HG02759 (cell line): ENCODE data around the gene BAAT.
"Not testable (repeated sequence)": the region's sequence is repeated elsewhere in the genome, so short reads cannot be mapped to it uniquely, and the experiment has no call there.

ENCODE experiments used
- ATAC-seq: cut with Tn5 transposase; IDR thresholded peaks from one replicate; pipeline ENCODE4 v1.9.1; 2021; ENCODE audit warnings: mild to moderate bottlenecking, moderate library complexity; ENCODE audit not compliant: unreplicated experiment

Gene BAAT

GRCh38 chr9:101384873-101385536, at the start of gene BAAT:
TSS of gene BAAT (minus strand) at chr9:101385006. CDS start at chr9:101371404, 13,602 bp downstream.
- not testable (repeated sequence) for ATAC-seq

DNA sequence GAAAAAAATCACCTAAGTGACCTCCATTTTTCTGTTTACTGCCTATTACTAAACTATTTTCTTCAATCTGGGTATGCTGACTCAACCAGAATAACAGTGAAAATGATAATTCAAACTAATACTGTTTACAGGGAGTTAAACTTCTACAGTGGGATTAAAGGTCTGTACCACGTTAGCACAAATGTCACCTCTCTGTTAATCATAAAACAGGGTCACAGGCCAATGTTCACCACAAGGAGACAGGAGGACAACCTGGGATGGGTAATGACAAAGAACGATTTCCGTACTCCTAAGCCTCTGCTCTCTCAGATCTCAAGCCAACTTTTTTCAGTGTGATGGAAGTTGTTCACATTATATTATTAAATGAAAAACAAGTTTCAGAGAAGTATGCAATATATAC, 48.4 kb upstream of the BAAT start:
- no peak for ATAC-seq

DNA sequence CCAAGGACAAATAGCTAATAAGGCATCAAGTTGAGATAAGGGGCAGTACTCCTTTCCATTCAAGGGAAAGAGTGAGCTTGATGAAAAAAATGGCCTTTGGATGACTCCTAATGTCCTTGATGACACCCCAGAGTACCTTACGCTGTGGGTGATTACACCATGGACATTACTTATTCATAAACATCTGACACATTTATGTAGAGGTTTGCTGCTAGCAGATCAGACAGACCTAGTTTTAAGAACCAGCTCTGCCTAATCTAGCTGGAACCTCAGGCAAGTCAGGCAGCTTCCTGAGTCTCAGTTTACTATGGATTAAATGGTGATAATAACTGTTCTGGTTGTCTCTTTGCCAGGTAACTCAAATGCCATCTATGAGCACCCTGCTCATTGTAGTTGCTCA, 47.9 kb upstream of the BAAT start:
- no peak for ATAC-seq

GRCh38 chr9:101432171-101432570, 47.4 kb upstream of the BAAT start:
- ATAC-seq = no peak

DNA sequence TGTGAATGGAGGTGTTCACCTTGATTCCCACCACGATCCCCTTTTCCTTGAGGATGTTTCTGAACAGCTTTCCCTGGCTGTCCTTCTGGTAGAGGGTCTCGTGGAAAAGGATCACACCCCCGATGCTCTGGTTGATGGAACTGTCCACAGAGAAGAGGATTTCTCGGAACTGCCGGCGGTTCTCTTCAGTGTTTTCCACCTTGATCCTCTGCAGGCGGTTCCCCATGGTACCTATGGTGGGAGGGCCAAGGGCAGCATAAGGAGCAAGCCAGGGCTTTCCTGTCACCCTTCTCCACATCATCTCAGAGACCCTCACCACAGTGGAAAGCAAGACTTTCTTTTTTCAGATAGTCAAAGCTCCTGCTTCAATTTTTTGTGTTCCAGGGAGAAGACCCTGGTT, 44.9 kb upstream of the BAAT start:
- no peak for ATAC-seq

GRCh38 chr9:101428909-101429308, 44.1 kb upstream of the BAAT start:
- ATAC-seq = no peak

DNA sequence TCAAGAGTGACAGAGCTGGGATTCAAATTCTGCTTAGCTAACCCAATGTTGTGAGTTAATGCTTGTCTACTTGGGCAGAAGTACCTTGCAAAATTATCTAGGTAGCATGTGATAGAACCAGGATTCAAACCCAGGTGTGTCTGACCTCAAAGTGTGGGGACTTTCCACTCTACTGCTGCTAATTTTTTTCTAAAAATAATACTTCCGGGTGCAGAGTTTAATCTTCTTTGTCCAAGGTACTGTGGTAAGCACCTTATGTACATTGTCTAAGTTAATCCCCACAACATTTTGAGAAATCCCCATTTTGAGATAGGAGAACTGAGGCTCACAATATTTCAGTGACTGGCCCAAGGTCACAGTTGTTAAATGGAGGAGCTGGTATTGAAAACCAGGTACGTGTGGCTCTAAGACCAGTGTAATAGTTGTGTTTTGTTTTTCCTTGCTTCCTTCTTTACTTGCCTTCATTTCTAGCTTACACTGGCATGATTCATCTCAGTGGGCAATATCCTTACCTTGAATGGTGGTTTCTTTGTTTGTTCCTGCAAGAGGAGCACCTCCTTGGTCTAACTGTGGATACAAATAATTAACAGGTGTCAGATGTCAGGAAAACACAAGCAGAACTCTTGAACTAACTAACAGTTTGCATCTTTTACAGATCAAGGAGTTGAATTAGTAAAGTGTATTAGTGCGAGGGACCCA, 43.3 kb upstream of the BAAT start:
- peak; percentile 83 for ATAC-seq

DNA sequence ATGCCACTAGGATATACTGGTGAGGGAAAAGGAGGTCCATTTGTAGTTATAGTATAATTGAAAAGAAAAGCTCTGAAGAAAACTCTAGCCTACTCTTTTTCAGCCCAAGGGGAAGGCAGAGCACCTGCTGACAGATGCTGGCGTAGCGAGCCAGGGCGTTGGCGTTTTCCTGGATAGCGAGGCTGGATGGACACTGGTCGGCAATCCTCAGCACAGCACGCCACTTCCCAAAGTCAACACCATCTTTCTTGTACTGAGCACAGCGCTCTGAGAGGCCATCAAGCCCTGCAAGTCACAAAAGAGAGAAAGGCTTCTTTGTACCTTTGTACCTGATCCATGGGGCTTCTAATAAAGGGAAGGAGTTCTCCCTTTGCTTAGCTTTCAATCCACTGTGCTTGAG, 42.6 kb upstream of the BAAT start:
- no peak for ATAC-seq

DNA sequence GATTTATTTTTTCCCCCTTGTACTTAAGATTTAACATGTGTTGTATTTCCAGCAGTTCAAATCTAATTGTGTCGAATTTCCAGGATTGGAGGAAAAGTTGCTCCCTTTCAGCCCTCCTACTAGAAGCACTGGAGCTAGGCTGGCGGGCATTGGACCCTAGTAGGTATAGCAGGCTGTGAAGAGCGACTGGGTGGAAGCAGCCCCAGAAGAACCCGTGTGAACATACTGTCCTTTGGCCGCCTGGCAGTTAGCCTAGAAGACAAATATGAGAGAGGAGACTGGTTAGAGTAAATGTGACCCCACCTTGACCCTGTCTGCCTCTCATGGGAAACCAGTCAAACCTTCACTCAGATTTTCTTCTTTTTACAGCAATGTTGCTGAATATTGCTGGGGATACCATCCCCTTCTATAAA, 36.9 kb upstream of the BAAT start:
- no peak for ATAC-seq

DNA sequence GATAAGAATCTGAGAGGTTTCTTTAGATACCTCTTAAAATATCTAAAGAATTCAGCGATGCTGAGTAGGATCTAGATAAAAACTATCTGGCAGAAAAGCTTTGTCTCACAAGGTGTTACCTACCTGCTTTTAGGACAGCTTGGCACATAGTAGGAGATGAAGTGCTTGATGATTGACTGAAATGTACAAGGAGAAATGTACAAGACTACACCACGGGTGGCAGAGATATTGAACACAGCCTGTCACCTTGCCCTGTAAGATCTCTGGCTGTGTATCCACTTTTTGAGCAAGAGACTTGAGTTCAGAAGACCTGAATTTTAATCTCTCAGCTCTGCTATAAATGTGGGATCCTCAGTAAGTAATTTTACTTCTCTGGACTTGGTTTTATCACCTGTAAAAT, 35.1 kb upstream of the BAAT start:
- ATAC-seq = no peak

DNA sequence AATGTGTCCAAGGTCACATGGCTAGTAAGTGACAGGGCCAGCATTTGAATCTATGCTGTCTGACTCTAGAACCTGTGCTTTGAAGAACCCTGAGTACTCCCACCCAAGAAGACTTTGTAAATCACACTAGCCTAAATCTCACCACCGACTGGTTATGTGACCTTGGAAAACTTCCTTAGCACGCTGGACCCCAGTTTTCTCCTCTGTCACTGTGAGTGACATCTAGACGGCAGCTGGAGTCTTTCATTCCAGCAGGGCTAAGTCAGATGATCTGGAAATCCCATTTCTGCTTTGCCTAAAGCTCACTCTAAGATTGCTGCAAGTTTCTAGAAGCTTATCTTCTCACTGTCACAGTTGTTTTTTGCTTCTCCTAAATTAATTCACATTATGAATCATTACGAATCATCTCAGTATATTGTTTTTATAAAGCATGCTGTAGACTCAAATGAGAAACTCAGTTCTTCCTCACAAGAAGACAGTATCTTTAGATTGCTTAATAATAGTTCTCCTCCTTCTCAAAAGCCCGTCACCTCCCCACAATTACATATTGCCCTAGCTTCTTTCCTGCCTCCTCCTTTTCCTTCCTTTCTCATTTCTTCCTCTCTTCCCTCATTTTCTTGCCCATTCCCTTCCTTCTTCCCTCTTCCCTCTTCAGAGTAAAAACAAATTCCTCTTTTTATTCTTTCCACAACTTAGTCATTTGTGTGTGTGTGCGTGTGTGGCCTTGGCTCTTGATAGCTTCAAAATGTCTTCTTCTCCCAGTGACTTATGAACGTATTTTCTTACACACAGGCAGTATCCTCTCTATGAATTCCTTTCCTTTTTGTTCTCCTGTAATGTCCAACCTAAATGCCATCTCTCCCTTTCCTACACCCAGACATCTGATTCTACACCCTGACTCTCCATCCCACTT, 34.0 kb upstream of the BAAT start:
- ATAC-seq = no peak

- no peak for ATAC-seq
These were observed 33.2 kb upstream of the BAAT start for GRCh38 chr9:101417977-101418376.

DNA sequence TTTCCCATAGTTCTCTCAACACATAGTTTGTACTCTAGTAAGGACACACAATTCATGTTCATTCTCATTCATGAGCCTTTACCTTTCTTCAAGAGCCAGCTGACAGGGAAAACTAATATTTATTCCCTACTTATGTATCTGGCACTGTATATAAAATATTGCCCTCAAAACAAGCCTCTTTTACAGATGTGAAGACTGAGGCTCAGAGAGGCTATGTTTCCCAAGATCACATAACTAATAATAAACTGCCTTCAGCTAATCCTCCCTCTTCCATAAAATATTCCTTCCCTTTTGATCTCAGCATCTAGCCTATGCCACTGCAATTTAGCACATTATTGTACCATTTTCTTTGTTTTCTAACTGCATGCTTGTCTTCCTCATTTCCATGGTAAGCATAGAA, 32.6 kb upstream of the BAAT start:
- no peak for ATAC-seq

DNA sequence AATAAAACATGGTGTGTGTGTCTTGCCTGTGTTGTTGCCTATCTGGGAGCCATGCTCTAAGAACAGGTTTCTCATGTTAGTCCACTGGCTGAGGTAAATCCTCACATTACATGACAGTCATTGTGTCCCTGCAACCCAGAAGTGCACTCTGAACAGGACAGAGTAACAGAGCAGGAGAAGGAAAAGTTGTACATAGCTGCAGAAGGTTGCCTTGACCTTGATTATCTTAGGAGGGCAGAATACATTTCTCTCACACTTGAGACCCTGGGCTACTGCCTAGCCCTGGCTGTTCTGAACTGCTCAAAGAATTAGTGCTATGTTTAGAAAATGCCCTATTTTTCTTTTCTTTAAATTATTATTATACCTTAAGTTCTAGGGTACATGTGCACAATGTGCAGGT, 30.8 kb upstream of the BAAT start:
- ATAC-seq = no peak

DNA sequence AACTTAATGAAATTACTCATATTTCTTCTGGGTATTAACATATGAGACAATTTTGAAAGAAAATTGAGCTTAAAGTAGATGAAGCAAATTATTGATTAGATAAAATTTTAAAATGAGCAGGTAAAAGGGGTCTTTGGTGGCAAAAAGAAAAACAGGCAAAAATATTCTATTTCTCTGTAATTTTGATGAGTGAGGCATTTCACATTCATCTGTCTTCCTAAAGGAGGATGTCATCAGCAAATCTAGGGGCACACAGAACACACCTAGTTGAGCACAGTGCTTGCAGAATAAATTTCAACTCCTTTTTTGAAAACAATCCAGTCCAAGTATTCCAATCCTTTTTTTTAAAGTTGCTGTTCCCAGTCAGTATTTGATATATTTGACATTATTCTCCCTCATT, 30.0 kb upstream of the BAAT start:
- ATAC-seq = no peak

- no peak for ATAC-seq
These were observed 24.3 kb upstream of the BAAT start for GRCh38 chr9:101409079-101409477.

- ATAC-seq = no peak
These were observed 23.7 kb upstream of the BAAT start for GRCh38 chr9:101408374-101409078.

GRCh38 chr9:101403516-101404285, 18.9 kb upstream of the BAAT start:
- ATAC-seq = no peak

GRCh38 chr9:101400120-101400519, 15.3 kb upstream of the BAAT start:
- ATAC-seq = no peak

DNA sequence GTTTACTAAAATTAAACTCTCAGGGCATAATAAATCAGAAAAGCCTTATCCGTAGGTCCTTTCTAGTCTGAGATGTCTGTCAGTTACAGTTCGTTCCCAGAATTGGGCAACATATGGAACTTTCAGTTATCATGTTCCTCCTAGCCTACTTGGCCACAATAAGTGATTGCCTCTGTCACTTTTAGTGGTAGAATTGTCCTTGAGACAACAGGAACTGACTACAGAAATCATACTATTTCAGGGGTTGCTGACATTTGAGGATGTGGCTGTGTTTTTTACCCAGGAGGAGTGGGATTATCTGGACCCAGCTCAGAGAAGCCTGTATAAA, 14.8 kb upstream of the BAAT start:
- ATAC-seq = no peak
